ENCODE results near the gene SIAH1.
"Not testable (repeated sequence)": the region's sequence is repeated elsewhere in the genome, so short reads cannot be mapped to it uniquely, and the experiment has no call there.

Gene SIAH1

DNA sequence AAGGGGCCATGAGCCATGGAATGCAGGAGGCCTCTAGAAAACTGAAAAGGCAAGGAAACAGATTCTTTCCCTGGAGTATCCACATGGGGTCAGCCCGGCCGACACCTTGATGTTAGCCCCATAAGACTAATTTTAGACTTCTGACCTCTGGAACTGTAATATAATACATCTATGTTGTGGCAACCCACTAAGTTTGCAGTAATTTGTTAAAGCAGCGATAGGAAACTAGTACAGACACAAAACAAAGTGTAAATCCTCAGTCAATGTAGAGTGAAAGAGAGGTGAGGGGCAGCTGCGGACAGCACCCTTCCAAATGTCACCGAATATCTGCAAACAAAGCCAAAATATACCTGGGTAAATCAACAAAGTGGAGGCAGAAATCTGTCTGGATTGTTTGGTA is 7.2 kb upstream of the SIAH1 start:
- no peak for DNase-seq

GRCh38 chr16:48386559-48387312 is 1.5 kb upstream of the SIAH1 start:
- DNase-seq: no peak

DNA sequence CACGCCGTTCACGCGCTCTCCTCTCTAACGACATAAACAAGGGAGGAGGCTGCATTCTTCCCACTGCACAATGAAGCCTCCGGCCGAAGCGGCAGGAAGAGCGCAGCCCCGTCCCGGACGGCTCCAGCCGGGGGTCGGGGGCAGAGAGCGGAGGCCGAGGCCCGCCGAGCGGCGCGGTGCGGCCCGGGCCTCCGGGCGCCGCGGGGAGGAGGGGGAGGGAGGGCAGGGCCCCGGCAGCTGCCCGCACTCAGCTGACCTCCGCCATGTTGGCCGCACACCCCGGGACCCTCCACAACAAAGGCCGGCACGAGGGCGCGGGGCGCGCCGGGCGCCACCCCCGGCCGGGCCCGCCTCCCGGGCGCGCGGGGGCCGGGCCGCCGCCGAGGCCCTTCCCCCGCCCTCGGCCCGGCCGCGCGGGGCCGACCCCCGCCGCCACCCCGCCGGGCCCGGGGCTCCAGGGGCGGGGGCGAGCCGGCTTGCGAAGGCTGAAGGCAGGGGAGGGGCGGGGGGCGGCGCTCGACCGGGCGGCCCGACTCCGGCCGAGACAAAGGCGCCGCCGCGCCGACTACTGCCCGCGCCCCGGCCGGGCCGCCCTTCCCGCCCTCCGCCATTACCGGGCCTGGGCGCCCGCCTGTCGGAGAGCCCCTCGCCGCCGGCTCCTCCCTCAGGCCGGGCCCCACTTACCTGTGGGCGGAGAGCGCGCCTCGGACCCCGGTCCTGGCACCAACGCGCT is 527 bp downstream of the SIAH1 start:
- peak; percentile 30 for DNase-seq

DNA sequence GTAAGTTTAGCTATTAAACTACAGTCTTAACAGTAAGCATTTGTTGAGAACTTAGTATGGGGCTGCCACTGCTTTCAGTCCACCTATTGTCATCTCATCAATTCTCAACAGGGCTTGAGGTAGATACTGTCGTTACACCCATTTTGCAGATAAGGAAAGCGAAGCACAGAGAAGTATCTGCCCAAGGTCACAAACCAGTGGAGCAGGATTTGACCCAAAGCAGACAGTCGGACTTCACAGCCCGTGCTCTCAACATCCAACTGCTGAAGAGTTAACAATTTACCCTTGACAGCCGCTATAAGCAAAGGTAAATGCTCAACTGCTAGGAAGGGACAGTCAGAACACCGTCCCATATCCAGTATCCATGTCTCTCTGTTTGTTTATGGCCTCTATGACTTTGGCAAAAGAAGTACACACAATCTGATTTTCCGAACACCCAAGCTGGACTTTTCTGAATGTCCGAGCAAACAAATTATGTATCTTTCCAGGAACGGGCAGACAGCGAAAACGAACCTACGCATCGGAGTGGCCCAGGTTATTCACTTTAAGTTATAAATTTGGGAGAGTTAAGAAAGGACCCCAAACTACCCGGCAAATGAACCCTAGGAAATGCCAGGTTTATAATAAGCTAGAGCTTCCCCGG is 1.2 kb downstream of the SIAH1 start:
- no peak for DNase-seq

DNA sequence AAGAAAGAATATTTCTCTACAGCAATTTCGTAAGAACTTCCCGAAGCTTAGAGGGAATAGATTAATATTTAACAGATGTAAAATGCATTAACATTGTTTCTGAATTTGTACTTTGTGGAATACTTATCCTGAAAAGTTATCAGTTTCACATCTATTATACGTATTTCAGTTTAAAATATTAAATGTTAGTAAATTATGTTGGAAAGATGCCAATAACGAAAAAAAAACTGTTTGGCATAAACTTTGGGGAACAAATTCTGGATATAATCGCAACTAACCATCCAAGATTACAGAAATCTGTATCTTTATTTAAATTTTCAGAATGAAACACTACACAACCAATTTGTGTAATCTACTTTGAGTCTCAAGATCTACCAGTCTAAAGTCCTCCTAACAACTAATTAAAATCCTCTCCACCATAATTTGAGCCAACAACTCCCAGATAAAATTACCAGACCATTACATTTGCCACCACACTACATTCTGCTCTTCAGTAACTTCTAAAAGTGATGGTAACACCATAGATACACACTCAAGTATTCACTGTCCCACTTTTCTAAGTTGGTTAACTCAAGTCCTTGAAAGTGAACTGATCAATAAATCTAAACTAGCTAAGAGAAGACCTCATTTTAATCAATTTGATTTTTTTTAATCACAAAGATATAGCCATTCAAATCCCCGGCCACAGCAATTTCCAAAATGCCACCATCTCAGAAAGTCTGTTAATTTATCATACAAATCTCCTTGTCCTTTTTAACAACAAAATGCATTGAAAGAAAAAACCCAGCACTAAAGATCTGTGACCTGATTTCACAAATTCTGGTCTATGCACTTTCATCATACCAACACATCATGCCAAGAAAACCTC is 2.0 kb downstream of the SIAH1 start:
- no peak for DNase-seq

- DNase-seq: no peak
Observed at GRCh38 chr16:48382131-48382530, 3.1 kb downstream of the SIAH1 start.

DNA sequence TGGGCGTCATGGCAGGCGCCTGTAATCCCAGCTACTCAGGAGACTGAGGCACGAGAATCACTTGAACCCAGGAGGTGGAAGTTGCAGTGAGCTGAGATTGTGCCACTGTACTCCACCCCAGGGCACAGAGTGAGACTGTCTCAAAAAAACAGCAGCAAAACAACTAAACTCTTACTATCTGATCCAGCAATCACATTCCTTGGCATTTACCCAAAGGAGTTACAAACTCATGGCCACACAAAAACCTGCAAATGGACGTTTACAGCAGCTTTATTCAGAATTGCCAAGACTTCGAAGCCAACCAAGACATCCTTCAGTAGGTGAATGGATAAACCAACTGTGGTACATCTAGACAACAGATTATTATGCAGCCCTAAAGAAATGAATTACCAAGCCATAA is 4.0 kb downstream of the SIAH1 start:
- no peak for DNase-seq

GRCh38 chr16:48378836-48379235 is 6.4 kb downstream of the SIAH1 start:
- no peak for DNase-seq

DNA sequence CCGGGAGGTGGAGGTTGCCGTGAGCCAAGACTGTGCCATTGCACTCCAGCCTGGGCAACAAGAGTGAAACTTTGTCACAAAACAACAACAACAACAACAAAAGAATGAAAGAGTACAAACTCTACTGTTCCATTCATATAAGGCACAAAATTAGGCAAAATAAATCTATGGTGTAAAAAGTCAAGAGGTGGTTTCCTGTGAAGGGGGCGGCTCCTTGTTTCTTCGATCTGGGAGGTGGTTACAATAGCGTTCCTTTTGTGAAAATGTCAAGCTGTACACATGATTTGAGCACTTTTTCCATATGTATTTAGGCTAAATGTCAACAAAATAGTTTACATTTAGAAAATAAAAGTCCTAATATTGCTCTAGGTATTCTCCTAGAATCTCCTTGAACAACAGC is 6.9 kb downstream of the SIAH1 start:
- DNase-seq: no peak

DNA sequence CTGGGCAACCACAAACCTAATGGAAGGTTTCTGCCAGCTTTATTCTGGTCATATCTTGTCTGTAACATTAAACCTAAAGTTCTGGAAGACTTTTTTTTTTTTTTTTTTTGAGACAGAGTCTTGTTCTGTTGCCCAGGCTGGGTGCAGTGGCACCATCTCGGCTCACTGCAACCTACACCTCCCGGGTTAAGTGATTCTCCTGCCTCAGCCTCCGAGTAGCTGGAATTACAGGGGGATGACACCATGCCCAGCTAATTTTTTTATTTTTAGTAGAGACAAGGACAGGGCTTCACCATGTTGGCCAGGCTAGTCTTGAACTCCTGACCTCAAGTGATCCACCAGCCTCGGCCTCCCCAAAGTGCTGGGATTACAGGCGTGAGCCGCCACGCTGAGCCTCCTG is 7.9 kb downstream of the SIAH1 start:
- not testable (repeated sequence) for DNase-seq

DNA sequence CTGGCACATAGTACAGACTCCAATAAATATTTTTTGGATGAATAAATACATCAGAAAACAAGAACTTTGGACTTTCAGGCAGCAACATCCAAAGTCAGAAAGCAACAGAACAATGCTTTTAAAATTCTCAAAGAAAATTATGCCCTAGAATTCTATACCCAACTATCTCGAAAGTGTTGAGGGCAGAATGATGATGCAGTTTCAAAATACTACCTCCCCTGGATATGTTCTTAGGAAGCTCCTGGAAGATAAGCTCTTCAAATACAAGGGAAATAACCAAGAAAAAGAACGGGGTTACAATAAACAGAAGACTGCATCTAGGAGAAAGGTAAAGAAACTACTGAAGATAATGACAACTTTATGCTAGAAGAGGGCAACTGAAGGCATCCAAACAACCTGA is 11.0 kb downstream of the SIAH1 start:
- no peak for DNase-seq

- DNase-seq: no peak
Observed at GRCh38 chr16:48373258-48374029, 11.8 kb downstream of the SIAH1 start.

DNA sequence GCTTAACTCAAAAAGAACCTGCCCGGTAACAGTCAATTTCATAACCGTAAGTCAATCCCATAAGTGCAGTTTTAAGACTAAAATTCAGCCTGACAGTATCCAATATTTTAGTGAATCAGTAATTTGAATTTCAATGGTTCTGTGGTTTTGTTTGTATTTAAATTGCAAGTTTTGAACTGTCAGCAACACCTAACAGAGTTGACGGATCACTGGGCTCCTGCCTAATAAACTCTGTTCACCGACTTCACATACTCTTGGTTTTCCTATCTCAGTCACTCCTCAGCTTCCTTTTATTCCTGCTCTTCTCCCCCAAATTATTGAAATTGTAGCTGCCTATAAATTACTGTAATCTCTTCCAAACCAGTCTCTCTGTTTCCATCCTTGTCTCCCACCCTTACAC is 12.5 kb downstream of the SIAH1 start:
- no peak for DNase-seq

DNA sequence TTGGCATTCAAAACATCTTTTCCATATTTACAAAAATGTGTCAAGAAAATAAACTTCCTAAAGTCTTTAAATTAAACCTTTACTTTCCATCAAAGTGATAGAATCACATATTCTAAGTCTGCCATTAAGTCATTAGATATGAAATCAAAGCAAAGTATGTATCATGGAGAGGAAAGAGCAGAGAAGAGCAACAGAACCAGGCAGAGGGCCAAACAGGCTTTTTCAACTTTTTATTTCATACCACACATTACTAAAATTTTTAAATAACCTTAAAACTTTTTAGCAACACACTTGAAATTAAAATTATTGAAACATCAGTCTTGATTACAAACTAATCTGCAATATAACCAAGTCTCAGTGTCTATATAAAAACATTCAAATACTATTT is 13.8 kb downstream of the SIAH1 start:
- no peak for DNase-seq

DNA sequence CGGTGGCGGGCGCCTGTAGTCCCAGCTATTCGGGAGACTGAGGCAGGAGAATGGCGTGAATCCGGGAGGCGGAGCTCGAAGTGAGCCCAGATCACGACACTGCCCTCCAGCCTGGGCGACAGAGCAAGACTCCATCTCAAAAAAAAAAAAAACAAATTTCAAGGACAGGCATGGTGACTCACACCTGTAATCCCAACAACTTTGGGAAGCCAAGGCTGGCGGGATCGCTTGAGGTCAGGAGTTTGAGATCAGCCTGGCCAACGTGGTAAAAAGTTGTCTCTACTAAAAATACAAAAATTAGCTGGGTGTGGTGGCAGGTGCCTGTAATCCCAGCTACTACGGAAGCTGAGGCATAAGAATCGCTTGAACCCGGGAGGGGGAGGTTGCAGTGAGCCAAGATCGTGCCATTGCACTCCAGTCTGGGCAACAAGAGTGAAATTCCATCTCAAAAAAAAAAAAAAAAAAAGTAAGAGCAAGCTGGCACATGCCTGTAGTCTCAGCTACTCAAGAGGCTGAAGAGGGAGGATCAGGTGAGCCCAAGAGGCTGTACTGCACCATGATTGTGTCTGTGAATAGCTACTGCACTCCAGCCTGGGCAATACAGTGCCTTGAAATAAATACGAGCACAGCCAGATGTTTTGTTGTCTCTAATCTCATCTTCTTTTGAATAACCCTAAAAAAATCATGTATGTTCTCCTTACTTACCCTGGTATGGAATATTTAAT is 14.4 kb downstream of the SIAH1 start:
- DNase-seq: not testable (repeated sequence)

DNA sequence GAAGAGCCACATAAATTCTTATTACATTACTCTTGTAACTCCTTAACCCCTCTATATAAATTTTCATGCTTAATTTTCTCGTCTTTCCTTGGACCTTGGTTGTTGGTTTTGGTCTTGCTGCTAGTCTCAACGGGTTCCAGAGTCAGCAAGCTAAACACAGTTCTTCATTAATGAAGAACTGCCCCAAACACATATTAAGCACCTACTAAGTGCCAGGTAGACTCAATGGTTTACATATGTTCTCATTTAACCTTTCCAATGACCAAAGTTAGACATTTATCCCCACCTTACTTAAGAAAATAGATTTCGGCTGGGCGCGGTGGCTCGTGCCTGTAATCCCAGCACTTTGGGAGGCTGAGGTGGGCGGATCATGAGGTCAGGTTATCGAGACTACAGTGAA is 15.0 kb downstream of the SIAH1 start:
- DNase-seq: no peak

GRCh38 chr16:48369765-48370164 is 15.4 kb downstream of the SIAH1 start:
- no peak for DNase-seq

- no peak for DNase-seq
Observed at GRCh38 chr16:48367441-48368049, 17.7 kb downstream of the SIAH1 start.

DNA sequence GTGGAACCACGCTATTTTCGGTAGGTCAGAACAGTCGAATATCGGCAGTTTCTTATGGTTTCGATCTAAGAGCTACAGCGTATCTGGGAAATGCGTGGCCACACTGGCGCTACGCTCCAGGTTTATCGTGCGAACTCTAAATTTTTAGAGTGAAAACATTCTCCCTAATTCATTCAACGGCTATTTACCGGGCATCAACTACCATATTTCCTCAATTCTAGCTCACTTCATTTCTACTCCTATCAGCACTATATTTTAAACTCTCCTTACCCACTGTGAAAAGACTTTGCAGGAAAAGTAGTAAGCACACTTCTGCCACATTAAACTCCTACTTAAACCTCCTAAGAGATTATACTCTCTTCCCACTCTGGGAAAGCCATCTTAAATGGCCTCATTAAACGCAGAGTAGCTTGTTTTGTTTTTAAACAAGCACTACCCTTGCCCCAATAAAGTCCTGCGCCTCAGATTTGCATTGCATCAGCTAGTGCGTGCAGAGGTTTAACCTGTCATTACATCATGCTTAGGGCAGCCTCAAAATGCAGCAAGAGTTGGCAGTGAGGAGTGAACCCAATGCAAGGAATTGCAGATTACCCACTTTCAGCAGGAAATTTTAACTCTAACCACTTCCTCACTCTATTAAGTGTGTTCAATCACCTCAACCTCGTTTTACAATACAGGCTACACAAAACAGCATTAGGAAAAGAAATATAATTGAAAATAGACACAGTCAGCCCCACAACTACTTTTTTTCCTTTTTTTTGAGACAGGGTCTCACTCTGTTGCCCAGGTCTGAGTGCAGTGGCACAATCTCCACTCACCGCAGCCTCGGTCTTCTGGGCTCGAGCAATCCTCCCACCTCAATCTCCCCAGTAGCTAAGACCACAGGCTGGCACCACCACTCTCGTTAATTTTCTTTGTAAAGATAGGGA is 18.8 kb downstream of the SIAH1 start:
- peak; percentile 64 for DNase-seq

DNA sequence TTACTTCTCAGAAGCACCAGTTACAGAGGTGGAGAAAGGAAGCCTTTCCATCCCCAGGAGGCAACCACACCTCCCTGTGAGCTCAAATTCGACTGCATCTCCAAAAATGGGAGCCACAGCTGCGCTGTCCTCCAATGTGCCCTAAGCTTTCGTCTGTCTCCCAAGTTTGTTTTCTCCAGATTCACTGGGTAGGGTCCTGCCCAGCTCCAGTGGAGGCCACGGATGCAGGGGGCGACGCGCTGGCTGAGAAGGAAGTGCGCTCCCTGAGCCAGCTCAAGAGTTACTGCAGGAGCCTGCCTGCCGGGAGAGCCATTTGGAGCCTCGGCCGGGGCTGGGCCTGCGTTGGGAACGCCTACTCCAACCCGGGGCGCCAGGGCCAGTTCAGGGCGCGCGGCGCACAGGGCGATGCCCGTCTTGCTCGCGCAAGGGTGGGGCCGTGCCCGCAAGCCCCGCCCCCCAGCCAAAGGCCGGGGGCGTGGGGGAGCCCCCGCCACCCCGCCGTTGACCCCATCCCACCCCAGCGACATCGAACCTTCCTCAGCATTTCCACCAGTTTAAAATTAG is 19.5 kb downstream of the SIAH1 start:
- DNase-seq: peak; percentile 80
